LNCAP (cell line): ENCODE measurements around the gene DHRSX.

ENCODE experiments used
- TF ChIP-seq, protein P1 (sequence below): fragments of 450-650 bp; IDR thresholded peaks from 2 replicates; pipeline ENCODE4 v1.5.1; 2017; ENCODE audit warnings: mild to moderate bottlenecking

Gene DHRSX

GRCh38 chrX:2499507-2499906 lies 1.3 kb downstream of the DHRSX start:
- TF ChIP-seq, protein P1, sequence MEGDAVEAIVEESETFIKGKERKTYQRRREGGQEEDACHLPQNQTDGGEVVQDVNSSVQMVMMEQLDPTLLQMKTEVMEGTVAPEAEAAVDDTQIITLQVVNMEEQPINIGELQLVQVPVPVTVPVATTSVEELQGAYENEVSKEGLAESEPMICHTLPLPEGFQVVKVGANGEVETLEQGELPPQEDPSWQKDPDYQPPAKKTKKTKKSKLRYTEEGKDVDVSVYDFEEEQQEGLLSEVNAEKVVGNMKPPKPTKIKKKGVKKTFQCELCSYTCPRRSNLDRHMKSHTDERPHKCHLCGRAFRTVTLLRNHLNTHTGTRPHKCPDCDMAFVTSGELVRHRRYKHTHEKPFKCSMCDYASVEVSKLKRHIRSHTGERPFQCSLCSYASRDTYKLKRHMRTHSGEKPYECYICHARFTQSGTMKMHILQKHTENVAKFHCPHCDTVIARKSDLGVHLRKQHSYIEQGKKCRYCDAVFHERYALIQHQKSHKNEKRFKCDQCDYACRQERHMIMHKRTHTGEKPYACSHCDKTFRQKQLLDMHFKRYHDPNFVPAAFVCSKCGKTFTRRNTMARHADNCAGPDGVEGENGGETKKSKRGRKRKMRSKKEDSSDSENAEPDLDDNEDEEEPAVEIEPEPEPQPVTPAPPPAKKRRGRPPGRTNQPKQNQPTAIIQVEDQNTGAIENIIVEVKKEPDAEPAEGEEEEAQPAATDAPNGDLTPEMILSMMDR: no peak

GRCh38 chrX:2498781-2499302 lies 1.9 kb downstream of the DHRSX start:
- TF ChIP-seq, protein P1: no peak

- TF ChIP-seq, protein P1: no peak
Observed at GRCh38 chrX:2497961-2498780, 2.6 kb downstream of the DHRSX start.

DNA sequence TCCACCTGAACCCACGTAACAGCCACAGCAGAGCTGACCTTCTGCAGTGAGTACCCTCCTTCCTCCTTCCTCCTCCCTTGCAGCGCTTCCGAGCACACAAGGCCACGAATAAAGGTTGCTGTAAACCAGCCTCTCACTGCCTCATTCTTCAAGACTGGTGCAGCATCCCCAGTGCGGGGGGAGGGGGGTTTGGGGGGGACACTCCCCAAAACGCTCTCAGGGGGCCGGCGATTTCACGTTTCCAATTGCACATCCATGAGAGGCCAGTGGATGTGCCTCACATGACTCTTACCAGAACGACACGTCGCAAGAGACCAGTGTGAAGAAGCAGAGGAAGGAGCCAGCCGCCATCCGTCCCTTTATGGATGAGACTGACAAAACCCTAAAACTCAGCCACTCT lies 5.2 kb downstream of the DHRSX start:
- TF ChIP-seq, protein P1: no peak

DNA sequence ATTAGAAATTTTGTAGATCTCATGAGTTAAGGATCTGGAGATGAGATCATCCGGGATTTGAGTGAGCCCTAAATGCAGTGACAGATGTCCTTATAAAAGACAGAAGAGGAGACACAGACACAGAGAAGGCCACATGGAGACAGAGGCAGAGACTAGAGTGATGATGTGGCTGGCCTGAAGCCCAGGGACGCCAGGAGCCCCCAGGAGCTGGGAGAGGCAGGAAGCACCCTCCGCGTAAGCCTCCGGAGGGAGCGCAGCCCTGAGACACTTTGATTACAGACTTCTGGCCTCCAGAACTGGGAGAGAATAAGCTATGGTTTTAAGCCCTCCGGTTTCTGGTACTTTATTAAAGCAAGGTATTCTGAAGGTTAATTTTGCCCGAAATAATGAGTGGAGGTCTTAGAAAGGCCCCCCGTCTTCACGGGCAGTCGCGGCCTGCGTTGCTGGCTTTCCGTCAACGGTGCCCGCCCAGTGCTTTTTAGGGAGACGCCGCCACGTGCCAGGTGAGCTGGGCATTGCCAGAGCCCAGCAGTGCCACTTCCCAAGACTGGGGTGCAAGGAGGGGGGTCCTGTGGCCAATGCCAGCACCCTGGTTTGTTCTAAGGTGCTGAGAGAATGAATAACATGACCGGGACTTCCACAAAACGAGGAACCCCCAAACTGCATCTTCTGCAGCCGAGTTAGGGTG lies 8.1 kb downstream of the DHRSX start:
- TF ChIP-seq, protein P1: no peak

- TF ChIP-seq, protein P1: no peak
Observed at GRCh38 chrX:2490634-2491033, 10.1 kb downstream of the DHRSX start.

- TF ChIP-seq, protein P1: no peak
Observed at GRCh38 chrX:2489446-2490445, 11.0 kb downstream of the DHRSX start.
